Superior temporal gyrus (tissue), 1 donor: ENCODE measurements around the gene CELF4.
A peak's percentile ranks its signal among the peaks of the same experiment; 100 is the strongest.

ENCODE experiments used
- DNase-seq: peaks from one replicate; pipeline ENCODE4 v3.0.0-alpha.2; 2016; ENCODE audit errors: extremely low spot score

Gene CELF4

GRCh38 chr18:37565101-37565976 lies at the start of gene CELF4:
Gene CELF4, minus strand, starts transcription at chr18:37565798.
- peak; percentile 67 for DNase-seq

- no peak for DNase-seq
Observed at GRCh38 chr18:37613253-37613565, 47.6 kb upstream of the CELF4 start.

GRCh38 chr18:37612524-37613252 lies 47.1 kb upstream of the CELF4 start:
- DNase-seq, result no peak

- DNase-seq, result no peak
Observed at GRCh38 chr18:37611614-37612279, 46.1 kb upstream of the CELF4 start.

GRCh38 chr18:37608876-37609275 lies 43.3 kb upstream of the CELF4 start:
- no peak for DNase-seq

GRCh38 chr18:37607281-37607680 lies 41.7 kb upstream of the CELF4 start:
- DNase-seq, result no peak

GRCh38 chr18:37604032-37604431 lies 38.4 kb upstream of the CELF4 start:
- no peak for DNase-seq

GRCh38 chr18:37598966-37599896 lies 33.6 kb upstream of the CELF4 start:
- no peak for DNase-seq

GRCh38 chr18:37598396-37598795 lies 32.8 kb upstream of the CELF4 start:
- no peak for DNase-seq

- no peak for DNase-seq
Observed at GRCh38 chr18:37590346-37590745, 24.7 kb upstream of the CELF4 start.

GRCh38 chr18:37588289-37588688 lies 22.7 kb upstream of the CELF4 start:
- no peak for DNase-seq

GRCh38 chr18:37586656-37587225 lies 21.1 kb upstream of the CELF4 start:
- no peak for DNase-seq

GRCh38 chr18:37584952-37585695 lies 19.5 kb upstream of the CELF4 start:
- no peak for DNase-seq

GRCh38 chr18:37584217-37584616 lies 18.6 kb upstream of the CELF4 start:
- no peak for DNase-seq

GRCh38 chr18:37582261-37582660 lies 16.7 kb upstream of the CELF4 start:
- DNase-seq, result no peak

GRCh38 chr18:37578886-37579513 lies 13.4 kb upstream of the CELF4 start:
- peak; percentile 71 for DNase-seq

GRCh38 chr18:37578182-37578678 lies 12.6 kb upstream of the CELF4 start:
- DNase-seq, result no peak

GRCh38 chr18:37577051-37577611 lies 11.5 kb upstream of the CELF4 start:
- DNase-seq, result no peak

- DNase-seq, result no peak
Observed at GRCh38 chr18:37575646-37576045, 10.0 kb upstream of the CELF4 start.
